ENCODE measurements around the gene PADI6.

DNA sequence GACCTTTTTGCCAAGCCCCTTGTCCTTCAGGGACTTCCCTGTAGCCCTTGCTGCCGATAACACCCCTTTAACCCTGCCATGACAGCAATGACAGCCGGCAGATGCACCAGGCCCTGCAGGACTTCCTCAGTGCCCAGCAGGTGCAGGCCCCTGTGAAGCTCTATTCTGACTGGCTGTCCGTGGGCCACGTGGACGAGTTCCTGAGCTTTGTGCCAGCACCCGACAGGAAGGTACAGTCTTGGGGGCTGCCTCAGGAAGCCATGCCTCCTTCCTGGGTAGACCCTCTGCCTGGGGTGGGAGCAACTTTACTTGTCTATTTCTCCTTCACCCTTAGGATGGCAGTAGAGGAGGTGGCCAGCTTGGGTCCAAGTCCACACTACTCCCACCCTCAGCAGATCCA lies 16.1 kb upstream of the PADI6 start:
- TF ChIP-seq CTCF (IDR thresholded peaks at IDR 0.05; ENCODE audit: control extremely low read depth in 1 of 3, insufficient read depth in 1 of 3, low read depth in 1 of 3, low read length in 3 of 3) (no peak), BCL11A (IDR thresholded peaks at IDR 0.05; ENCODE audit: low read depth in 2 of 2, low read length in 2 of 2) (no peak), EZH2 (IDR thresholded peaks at IDR 0.05; ENCODE audit: low read depth, low read length, severe bottlenecking) (no peak), POLR2A (IDR thresholded peaks at IDR 0.05; ENCODE audit: control extremely low read depth in 1 of 2, low read depth in 2 of 2, low read length in 2 of 2) (no peak), HDAC2 (IDR thresholded peaks at IDR 0.05; ENCODE audit: borderline replicate concordance in 1 of 2, low read depth in 2 of 2, low read length in 2 of 2) (no peak), CHD2 (IDR thresholded peaks at IDR 0.05; ENCODE audit: low read length) (no peak), EP300 (IDR thresholded peaks at IDR 0.05; ENCODE audit: borderline replicate concordance in 1 of 2, low read depth in 2 of 2, low read length in 2 of 2) (no peak), ZNF274 (IDR thresholded peaks at IDR 0.05; ENCODE audit: borderline replicate concordance, extremely low read depth, low read length) (no peak)
- TF ChIP-seq, protein P1, sequence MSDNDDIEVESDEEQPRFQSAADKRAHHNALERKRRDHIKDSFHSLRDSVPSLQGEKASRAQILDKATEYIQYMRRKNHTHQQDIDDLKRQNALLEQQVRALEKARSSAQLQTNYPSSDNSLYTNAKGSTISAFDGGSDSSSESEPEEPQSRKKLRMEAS (IDR thresholded peaks at IDR 0.05) = no peak
- TF ChIP-seq, protein P2, sequence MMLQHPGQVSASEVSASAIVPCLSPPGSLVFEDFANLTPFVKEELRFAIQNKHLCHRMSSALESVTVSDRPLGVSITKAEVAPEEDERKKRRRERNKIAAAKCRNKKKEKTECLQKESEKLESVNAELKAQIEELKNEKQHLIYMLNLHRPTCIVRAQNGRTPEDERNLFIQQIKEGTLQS (IDR thresholded peaks at IDR 0.05; ENCODE audit: insufficient read depth, low read depth, low read length) = no peak
